DMS114 treated with DMSO at 0.1 percent for 48 hours (cell line): ENCODE data around the gene PIK3R6.
"Not testable (repeated sequence)": the region's sequence is repeated elsewhere in the genome, so short reads cannot be mapped to it uniquely, and the experiment has no call there.

Source experiments
- DNase-seq: peaks from one replicate; lab custom pipeline; 2025; ENCODE audit not compliant: unreplicated experiment; lab: John Stamatoyannopoulos, UW

PIK3R6 gene

DNA sequence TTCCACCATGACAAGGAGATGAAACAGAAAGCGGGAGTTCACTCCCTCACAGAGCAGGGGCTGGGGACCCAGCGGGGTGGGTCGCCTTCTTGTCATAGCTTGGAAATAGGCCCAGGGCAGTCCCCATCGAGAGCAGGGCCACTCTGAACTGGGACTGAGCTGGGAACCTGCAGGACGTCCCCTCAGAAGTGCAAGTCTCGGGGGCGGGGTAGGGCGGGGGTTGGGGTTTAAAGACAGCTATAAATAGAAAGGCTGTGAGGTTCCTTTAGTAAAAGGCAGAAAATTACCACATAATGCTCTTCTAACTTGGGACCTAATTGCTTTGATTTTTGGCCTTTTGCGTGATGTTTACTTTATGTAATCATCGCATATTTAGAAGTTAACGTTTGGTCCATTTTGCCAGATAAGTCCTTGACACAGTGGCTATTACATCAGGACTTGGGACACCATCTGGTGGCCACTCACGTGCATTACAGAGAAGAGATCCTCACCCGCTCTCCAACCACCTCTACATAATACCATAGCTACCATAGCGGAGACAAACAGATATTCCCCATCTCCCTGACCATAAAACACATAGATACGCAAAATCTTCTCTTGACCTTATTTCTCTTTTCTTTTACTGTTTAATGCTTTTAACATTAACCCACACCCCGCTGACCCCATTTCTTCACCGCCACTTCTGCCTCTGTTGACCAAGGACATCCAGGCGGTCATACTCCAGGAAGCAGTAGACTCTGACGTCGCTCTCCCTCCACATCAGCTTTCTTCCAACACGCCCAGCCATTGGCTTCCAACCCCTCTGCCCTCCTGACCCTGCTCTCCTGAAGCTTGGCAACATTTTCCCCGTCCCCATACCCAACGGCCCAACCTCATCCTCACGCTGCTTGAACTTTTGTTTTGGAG, 27.5 kb upstream of the PIK3R6 start:
- peak; percentile 65 for DNase-seq

DNA sequence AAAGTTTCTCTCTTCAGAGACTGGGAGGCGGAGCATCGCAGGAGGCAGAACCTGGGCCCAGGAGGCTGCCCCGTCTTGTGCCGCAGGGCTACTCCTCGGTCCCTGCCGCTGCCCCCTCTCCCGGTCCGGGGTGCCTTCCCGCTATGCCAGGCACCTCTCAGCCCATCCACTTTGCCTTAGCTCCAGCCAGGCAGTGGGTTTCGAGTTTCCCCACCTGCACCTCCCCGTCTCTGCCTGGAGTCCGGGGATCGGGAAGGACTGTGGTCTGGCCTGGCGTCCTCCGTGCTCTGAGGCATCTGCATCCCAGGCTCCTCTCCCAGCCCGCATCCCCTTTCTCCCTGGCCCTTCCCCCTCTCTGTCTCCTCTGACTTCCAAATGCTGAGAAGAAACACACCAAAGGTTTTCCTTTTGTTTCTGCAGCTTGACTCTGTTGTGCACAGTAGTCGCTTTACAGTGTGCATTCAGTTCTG, 26.8 kb upstream of the PIK3R6 start:
- no peak for DNase-seq

GRCh38 chr17:8893621-8894201, 26.2 kb upstream of the PIK3R6 start:
- DNase-seq, result no peak

GRCh38 chr17:8893059-8893458, 25.6 kb upstream of the PIK3R6 start:
- DNase-seq, result no peak

DNA sequence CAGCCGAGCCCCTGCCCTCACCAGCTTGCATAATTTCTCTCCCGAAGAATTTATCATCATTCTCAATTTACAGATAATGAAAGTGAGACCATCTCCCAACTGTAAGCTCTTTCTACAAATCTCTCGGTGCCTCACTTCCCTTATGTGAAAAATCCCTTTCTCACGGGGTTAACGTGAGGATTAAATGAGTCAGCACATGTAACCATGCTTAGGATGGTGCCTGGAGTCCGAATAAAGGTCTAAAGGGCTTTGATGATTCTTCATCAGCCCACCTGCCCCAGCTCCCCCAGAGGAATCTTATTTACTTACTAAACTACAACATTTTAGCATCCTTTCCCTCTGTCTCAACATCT, 24.8 kb upstream of the PIK3R6 start:
- no peak for DNase-seq

GRCh38 chr17:8890671-8891070, 23.2 kb upstream of the PIK3R6 start:
- DNase-seq, result no peak

GRCh38 chr17:8889458-8890210, 22.2 kb upstream of the PIK3R6 start:
- no peak for DNase-seq

GRCh38 chr17:8888704-8889302, 21.3 kb upstream of the PIK3R6 start:
- no peak for DNase-seq

DNA sequence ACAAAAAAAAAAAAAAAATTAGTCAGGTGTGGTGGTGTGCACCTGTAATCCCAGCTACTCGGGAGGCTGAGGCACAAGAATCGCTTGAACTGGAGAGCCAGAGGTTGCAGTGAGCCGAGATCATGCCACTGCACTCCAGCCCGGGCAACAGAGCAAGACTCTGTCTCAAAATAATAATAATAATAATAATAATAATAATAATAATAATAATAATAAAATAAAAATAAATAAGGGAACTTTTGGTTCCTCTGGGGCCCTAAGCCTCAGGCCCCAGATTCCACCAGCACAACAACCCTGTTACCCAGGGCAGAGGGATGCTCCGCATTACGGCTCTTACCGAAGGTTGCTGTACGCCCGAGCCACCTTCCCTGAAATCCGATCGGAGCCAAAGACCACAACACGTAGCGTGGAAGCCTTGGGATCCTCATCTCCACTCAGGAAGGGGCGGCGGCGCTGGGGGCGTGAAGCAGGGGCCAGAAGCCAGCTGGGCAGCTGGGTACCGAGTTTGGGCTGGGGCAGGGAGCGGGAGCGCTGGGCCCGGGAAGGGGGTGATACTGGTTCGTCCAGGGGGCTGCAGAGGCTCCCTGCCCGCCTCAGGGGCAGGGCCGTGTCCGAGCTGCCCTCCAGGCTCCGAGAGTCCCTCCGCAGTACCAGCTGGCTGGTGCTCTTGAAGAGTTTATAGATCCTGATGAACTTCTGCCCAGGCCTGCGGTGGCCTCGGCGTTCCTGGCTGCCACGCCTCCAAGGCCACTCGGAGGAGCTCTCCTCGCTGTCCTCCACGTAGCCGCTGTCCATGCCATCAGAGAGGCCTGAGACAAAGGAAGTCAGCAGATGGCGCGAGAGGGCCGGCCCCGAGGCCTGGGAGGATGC, 20.6 kb upstream of the PIK3R6 start:
- peak; percentile 4 for DNase-seq

- no peak for DNase-seq
These were observed 19.8 kb upstream of the PIK3R6 start for GRCh38 chr17:8887301-8887700.

DNA sequence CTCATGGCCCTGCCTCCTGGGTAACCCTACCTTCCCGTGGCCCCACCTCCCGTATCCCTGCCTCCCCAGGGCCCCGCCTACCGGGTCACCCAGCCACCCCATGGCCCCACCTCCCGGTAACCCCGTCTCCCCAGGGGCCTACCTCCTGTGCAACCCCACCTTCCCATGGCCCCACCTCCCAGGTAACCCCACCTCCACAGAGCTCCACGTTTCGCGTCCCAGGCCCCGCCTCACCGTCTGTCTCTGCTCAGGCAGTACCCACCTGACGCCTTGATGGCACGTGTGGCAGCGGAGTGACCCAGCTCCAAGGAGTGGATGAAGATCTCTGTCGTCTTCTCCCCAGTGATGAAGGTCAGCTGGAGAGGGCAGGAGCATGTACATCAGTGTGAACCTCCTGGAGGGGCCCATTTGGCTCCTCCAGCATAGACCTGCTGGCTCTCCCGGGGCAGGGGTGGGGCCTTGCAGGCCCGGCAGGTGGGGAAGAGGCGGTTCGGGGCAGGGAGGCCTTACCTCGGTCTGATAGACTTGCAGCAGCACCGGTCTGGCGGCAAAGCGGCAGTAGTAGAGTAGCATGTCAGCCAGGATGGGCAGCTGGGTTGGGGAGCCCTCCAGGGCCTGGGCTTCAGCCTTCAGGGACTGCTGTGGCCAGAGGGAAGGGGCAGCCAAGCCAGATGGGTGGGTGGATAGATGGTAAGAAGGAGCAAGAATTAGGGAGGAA, 18.7 kb upstream of the PIK3R6 start:
- no peak for DNase-seq

DNA sequence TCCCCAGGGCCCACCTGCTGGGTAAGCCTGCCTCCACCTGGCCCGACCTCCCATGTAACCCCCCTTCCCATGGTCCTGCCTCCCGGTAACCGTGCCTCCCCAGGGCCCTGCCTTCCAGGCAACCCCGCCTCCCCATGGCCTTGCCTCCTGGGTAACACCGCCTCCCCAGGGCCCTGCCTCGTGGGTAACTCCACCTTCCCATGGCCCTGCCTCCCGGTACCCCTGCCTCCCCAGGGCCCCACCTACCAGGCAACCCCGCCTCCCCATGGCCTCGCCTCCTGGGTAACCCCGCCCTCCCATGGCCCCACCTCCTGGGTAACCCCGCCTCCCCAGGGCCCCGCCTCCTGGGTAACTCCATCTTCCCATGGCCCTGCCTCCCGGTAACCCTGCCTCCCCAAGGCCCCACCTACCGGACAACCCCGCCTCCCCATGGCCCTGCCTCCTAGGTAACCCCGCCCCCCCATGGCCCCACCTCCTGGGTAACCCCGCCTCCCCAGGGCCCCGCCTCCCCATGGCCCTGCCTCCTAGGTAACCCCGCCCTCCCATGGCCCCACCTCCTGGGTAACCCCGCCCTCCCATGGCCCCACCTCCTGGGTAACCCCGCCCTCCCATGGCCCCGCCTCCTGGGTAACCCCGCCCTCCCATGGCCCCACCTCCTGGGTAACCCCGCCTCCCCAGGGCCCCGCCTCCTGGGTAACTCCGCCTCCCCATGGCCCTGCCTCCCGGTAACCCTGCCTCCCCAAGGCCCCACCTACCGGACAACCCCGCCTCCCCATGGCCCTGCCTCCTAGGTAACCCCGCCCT, 17.9 kb upstream of the PIK3R6 start:
- not testable (repeated sequence) for DNase-seq

- DNase-seq, result no peak
These were observed 17.0 kb upstream of the PIK3R6 start for GRCh38 chr17:8884336-8884990.

GRCh38 chr17:8883353-8883752, 15.9 kb upstream of the PIK3R6 start:
- no peak for DNase-seq

DNA sequence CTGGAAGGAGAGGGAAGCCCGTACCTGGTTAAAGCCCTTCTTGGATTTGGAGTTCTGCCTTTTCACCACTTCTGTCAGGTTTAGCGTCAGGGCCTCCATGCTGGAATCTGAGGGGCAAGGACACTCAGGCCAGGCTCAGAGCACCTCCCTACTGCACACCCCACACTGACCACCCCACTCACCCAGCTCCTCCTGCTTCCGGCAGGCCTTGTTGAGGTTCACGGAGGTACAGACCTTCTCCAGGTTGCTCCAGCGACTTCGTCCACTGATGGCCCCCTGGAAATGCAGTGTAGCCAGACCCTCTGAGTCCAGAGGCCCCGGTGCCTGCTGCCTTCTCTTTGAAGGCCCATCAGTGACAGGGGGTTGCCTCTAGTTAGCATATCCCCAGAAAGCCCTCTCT, 14.1 kb upstream of the PIK3R6 start:
- no peak for DNase-seq

DNA sequence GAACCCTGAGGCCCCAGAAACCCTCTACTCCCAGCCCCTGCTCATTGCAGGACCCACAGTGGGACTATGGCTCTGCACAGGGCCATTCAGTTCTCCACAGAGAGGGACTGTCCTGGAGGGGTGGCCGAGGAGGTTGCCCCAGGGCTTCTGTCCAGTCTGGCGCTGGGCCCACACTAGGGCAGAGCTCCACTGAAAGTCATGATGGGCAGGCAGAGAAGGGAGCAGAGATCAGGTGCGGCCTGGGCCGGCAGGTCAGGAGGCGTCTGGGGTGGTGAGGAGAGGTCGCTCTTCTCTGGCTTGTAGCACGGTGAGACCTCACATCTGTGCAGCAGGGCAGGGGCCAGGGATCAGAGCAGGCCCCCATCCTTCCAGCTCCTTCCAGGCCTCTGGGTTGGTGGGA, 13.0 kb upstream of the PIK3R6 start:
- no peak for DNase-seq

- DNase-seq, result no peak
These were observed 11.9 kb upstream of the PIK3R6 start for GRCh38 chr17:8879410-8879809.

- DNase-seq, result no peak
These were observed 10.5 kb upstream of the PIK3R6 start for GRCh38 chr17:8877984-8878383.

GRCh38 chr17:8875957-8876356, 8.5 kb upstream of the PIK3R6 start:
- DNase-seq, result no peak
